HUES48 (cell line): Measurements from ENCODE around the gene B4GALNT1.

Experiments
- H3K27ac ChIP-seq: one replicate; pipeline ENCODE4 v1.7.0; 2013; ENCODE audit warnings: low read depth, low read length, inconsistent platforms
- H3K27me3 ChIP-seq: 2 replicates; pipeline ENCODE4 v1.6.1; 2013; ENCODE audit warnings: mild to moderate bottlenecking, low read length; ENCODE audit not compliant: control insufficient read depth, insufficient read depth
- H3K36me3 ChIP-seq: 2 replicates; pipeline ENCODE4 v1.6.1; 2013; ENCODE audit warnings: low read length; ENCODE audit not compliant: control insufficient read depth, insufficient read depth
- H3K4me1 ChIP-seq: 2 replicates; pipeline ENCODE4 v1.6.1; 2013; ENCODE audit warnings: mild to moderate bottlenecking, low read length; ENCODE audit not compliant: control insufficient read depth, insufficient read depth
- H3K4me3 ChIP-seq: 2 replicates; pipeline ENCODE4 v1.5.1; 2013; ENCODE audit warnings: mild to moderate bottlenecking, low read depth, low read length
- H3K9ac ChIP-seq: 2 replicates; pipeline ENCODE4 v1.6.1; 2013; ENCODE audit warnings: mild to moderate bottlenecking, low read depth, low read length, moderate library complexity
- H3K9me3 ChIP-seq: 2 replicates; pipeline ENCODE4 v1.6.1; 2013; ENCODE audit warnings: low read length; ENCODE audit not compliant: control insufficient read depth, insufficient read depth

The B4GALNT1 gene

DNA sequence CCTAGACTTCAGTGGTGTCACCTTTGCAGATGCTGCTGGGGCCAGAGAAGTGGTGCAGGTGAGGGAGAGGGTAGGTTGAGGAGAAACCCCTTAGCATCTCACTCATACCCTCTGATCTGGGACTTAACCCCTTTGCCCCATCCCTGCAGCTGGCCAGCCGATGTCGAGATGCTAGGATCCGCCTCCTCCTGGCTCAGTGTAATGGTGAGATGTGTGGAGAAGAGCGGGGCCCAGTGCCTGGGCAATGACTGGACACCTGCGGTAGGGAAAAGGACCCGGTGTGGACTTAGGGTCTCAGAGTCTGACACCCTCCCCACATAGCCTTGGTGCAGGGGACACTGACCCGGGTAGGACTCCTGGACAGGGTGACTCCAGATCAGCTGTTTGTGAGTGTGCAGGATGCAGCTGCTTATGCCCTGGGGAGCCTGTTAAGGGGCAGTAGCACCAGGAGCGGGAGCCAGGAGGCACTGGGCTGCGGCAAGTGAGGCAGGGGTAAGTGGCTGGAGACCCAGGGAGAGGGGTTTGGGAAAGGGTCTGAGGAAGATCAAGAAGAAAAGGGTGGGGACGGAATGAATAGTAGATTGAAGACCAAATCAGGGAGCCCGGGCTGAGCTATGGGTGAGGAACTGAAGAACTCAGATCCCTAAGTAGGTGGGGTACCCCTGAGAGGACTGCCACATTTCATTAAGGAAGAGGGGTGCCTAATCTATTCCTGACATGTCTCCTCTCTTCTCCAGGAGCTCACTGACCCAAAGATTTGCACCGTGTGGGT, 7.6 kb downstream of the B4GALNT1 start:
- H3K27ac ChIP-seq, result no peak overlapping the region
- H3K4me3 ChIP-seq, result no peak overlapping the region
- peaks cover 22% of the 10 kb centered on the region for H3K4me1 ChIP-seq
- H3K36me3 ChIP-seq, result no peaks in the 10 kb centered on the region
- H3K9me3 ChIP-seq, result no peaks in the 10 kb centered on the region
- H3K9ac ChIP-seq, result no peak overlapping the region
- H3K27me3 ChIP-seq, result peaks cover 100% of the 10 kb centered on the region

DNA sequence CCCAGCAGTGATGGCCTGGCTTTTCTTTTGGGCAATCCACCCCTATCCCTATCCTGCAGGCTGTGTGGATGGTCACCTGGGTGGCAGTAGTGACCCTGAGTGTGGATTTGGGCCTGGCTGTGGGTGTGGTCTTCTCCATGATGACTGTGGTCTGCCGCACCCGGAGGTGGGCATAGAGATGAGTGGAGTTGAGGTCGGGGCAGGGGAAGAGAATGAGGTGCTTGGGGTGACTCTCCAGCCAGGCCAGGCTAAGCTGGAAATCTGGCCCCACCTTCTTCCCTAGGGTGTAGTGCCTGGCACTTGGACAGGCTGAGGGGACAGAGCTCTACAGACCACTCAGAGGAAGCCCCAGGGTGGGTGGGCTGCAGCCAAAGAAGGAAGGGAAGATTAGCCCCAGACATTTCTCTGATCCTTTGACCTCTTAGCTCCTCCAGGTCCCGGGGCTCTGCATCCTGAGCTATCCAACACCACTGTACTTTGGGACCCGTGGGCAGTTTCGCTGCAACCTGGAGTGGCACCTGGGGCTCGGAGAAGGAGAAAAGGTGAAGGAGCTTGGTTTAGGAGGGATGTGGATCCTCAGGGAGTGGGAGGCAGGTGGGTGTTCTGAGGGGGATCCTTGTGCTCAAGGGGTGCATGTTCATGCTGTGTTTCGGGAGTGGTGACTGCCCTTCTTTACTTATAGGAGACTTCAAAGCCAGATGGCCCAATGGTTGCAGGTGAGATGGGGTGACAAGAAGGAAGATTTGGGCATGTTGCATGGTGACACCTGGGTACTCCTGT, 8.4 kb downstream of the B4GALNT1 start:
- no peak overlapping the region for H3K9ac ChIP-seq
- peaks cover 100% of the 10 kb centered on the region for H3K27me3 ChIP-seq
- H3K36me3 ChIP-seq, result no peaks in the 10 kb centered on the region
- H3K9me3 ChIP-seq, result 0 out of 2 replicates have a peak, but pooled peaks cover 3% of the 10 kb centered on the region
- H3K4me3 ChIP-seq, result no peak overlapping the region
- no peak overlapping the region for H3K27ac ChIP-seq
- H3K4me1 ChIP-seq, result peaks cover 25% of the 10 kb centered on the region

DNA sequence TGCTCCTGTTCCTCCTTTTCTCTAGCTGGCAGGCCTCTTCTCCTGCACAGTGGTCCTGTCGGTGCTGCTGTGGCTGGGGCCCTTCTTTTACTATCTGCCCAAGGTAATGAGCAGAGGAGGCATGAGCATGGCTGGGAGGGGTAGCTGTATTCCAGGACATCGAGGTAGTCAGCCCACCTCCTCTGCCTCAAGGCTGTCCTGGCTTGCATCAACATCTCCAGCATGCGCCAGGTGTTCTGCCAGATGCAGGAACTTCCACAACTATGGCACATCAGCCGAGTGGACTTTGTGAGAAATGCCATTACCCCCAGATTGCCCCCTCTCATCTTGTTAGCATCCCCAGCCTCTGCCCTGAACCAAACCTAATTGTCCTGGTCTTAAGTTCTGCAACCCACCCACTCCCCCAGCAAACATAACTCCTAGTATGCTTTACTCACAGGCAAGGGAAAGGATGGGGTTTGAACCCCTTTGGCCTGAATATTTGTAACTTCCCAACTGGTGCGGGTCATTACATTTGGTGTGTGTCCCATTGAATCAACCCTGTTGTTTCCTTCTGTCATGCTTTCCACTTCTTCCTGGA, 9.1 kb downstream of the B4GALNT1 start:
- Histone ChIP-seq H3K9ac (no peak overlapping the region), H3K36me3 (no peaks in the 10 kb centered on the region), H3K4me1 (peaks cover 31% of the 10 kb centered on the region), H3K9me3 (0 out of 2 replicates have a peak, but pooled peaks cover 3% of the 10 kb centered on the region), H3K27me3 (peaks cover 100% of the 10 kb centered on the region), H3K27ac (no peak overlapping the region), H3K4me3 (no peak overlapping the region)

DNA sequence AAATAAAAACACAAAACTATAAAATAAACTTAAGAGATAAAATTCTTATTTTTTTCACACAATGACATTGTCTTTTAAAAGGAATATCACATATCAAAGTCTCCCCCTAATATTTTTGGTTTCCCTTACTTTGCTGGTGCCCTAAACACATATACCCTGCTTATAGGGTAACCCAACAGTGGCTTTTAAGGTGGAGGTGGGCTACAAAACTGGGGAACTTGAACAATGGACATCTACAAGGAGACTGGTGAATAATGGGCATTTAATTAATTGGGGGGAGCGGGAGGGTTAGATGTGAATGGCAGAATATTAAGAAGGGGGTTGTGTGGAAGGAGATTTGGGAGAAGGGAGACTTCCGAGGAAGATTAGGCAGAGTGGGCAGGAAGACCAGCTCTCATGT, 9.6 kb downstream of the B4GALNT1 start:
- Histone ChIP-seq H3K27ac (no peak overlapping the region), H3K4me3 (no peak overlapping the region), H3K4me1 (peaks cover 30% of the 10 kb centered on the region), H3K9me3 (0 out of 2 replicates have a peak, but pooled peaks cover 3% of the 10 kb centered on the region), H3K27me3 (peaks cover 100% of the 10 kb centered on the region), H3K36me3 (no peaks in the 10 kb centered on the region), H3K9ac (no peak overlapping the region)

DNA sequence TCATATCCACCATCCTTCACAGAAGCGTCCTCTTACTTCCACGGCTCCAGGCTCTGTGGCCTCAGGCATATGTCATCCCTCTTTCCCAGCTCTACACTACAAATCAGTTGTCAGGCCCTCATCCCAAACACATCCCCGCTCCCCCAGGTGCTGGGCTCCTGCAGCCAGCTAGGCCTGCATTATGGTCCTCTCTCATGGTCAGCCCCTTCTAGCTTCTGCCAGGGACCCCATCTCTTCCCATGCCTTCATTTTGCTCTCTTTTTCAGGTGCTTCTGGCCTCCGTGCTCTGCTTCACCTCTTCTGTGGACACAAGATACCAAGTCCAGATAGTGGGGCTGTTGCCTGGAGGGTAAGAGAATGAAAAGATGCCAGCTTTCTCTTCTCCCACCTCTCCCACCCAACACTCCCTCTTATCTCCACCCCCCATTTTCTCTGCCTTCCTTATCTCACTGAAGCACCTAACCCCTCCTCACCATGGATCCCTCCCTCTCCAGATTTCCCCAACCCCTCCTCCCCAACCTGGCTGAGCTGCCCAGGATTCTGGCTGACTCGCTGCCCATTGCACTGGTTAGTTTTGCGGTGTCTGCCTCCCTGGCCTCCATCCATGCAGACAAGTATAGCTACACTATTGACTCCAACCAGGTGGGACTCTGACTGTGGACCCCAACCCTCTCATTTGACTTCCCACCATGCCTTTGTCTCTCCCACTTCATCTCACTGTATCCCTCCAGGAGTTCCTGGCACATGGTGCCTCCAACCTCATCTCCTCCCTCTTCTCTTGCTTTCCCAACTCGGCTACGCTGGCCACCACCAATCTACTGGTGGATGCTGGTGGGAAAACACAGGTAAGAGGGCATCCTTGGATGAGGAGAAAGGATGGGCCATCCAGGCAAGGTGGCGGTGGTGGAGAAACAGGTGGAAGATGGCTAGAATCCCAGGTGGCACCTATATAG, 10.4 kb downstream of the B4GALNT1 start:
- Histone ChIP-seq H3K9ac (no peak overlapping the region), H3K4me3 (no peak overlapping the region), H3K27me3 (peaks cover 100% of the 10 kb centered on the region), H3K36me3 (no peaks in the 10 kb centered on the region), H3K9me3 (0 out of 2 replicates have a peak, but pooled peaks cover 3% of the 10 kb centered on the region), H3K27ac (no peak overlapping the region), H3K4me1 (peaks cover 22% of the 10 kb centered on the region)

DNA sequence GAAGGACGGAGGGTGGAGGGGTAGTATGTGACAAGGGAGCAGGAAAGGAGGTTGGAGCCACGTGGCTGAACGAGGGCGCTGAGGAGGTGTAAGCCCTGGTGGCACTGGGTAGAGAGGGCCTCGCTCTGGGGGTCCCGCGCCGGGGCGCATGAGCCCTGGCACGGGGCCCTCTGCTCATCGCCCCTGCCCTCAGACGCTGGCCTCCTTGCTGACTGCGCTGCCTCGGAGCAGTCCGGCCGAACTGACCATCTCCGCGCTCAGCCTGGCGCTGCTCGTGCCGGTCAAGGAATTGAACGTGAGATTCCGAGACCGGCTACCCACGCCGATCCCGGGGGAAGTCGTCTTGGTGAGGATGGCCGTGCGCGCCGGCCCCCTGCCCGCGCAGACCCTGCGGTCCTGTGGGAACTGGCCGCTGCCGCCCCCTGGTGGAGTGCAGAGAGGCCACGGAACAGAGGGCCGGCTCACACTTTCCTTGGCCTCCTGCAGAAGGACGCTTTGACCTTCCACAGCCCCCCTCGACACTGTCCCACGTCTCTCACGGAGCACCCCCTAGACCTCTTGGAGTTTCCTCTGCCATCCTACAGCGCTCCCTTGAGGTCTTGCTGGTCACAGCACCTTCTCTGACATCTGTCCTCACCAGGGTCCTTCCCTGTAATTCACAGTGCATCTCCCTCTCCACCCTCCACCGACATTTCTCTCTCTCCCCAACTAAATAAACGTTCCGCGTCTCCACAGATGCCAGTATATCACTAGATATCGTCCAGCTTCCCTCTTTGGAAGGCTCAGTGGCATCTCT, 11.3 kb downstream of the B4GALNT1 start:
- H3K27ac ChIP-seq, result no peak overlapping the region
- no peak overlapping the region for H3K9ac ChIP-seq
- peaks cover 17% of the 10 kb centered on the region for H3K4me1 ChIP-seq
- peaks cover 99% of the 10 kb centered on the region for H3K27me3 ChIP-seq
- H3K4me3 ChIP-seq, result peak overlapping the region; percentile 41
- 0 out of 2 replicates have a peak, but pooled peaks cover 3% of the 10 kb centered on the region for H3K9me3 ChIP-seq
- H3K36me3 ChIP-seq, result no peaks in the 10 kb centered on the region

DNA sequence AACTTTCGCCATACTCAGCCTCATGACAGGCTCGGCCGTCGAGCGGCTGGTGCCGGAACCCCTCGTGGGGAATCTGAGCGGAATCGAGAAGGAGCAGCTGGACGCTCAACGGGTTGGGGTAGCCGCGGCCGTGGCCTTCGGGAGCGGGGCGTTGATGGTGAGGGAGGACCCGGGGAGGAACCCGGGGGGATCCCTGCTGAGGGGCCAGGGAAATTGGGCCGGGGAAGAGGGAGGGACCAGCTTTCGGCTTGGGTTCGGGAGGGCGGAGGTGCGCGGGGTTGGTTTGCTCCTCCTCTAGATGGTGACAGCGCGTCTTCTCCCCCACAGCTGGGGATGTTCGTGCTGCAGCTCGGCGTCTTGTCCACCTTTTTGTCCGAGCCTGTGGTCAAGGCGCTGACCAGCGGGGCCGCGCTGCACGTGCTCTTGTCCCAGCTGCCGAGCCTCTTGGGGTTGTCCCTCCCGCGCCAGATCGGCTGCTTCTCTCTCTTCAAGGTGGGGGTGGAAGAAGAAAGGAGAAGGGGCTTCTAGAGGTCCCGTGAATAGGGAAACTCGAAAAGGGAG, 12.0 kb downstream of the B4GALNT1 start:
- H3K9me3 ChIP-seq, result 0 out of 2 replicates have a peak, but pooled peaks cover 3% of the 10 kb centered on the region
- peak overlapping the region; percentile 41 for H3K4me3 ChIP-seq
- H3K9ac ChIP-seq, result no peak overlapping the region
- peaks cover 17% of the 10 kb centered on the region for H3K4me1 ChIP-seq
- no peaks in the 10 kb centered on the region for H3K36me3 ChIP-seq
- H3K27me3 ChIP-seq, result peaks cover 99% of the 10 kb centered on the region
- no peak overlapping the region for H3K27ac ChIP-seq

DNA sequence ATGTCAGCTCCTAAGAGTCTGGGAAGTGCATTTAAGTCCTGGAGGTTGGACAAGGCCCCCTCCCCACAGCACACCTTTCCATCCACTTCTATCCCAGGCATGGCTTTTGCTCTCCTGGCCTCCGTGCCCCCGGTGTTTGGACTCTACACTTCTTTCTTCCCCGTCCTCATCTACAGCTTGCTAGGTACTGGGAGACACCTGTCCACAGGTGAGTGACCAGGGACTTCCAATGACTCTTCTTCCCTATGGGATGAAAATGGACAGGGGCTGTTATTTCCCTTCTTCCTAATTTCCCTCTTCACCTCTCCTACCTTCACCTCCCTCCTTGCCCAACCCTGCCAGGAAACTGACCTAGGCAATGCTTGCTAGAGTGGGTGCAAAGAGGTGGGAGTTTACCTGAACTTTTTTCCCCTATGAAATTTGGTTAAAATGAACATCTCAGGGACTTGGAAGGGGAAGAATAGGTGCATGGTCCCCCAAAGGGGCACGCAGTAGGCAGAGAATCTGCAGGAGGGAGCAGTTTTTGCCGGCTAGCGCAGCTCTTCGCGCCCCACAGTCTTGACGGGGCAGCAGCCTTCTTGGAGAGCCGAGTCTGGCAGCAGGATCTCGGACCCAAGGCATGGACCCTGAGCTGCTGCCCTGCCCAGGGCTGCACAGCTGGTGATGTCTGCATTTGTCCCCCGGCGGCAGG, 12.6 kb downstream of the B4GALNT1 start:
- H3K4me3 ChIP-seq, result peak overlapping the region; percentile 41; the same call in 1 of the 2 replicates
- H3K27me3 ChIP-seq, result peaks cover 99% of the 10 kb centered on the region
- H3K36me3 ChIP-seq, result no peaks in the 10 kb centered on the region
- H3K9ac ChIP-seq, result no peak overlapping the region
- no peak overlapping the region for H3K27ac ChIP-seq
- 0 out of 2 replicates have a peak, but pooled peaks cover 3% of the 10 kb centered on the region for H3K9me3 ChIP-seq
- H3K4me1 ChIP-seq, result peaks cover 17% of the 10 kb centered on the region
